ENCODE measurements around the gene CHCHD6. TPM values are rescaled to one million over a fixed set of nuclear protein-coding genes. Genes with fewer than 3 reads are reported as not detected.

CHCHD6 gene
- total RNA-seq, 1 experiment from 2014 or later: 40.9 TPM

DNA sequence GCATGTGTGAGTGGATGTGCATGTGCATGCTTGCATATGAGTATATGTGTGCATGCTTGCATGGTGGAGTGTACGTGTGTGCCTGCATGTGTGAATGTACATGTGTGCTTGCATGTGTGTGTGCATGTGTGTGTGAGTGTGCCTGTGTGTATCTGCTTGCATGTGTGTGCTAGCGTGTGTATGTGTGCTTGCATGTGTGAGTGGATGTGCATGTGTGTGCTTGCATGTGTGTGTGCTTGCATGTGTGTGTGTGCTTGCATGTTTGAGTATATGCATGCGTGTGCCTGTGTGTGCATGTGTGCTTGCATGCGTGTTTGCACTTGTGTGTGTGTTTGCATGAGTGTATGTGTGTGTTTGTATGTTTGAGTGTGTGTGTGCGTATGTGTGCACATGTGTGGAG lies 274.3 kb downstream of the CHCHD6 start (continued):
- TF ChIP-seq, protein P1, sequence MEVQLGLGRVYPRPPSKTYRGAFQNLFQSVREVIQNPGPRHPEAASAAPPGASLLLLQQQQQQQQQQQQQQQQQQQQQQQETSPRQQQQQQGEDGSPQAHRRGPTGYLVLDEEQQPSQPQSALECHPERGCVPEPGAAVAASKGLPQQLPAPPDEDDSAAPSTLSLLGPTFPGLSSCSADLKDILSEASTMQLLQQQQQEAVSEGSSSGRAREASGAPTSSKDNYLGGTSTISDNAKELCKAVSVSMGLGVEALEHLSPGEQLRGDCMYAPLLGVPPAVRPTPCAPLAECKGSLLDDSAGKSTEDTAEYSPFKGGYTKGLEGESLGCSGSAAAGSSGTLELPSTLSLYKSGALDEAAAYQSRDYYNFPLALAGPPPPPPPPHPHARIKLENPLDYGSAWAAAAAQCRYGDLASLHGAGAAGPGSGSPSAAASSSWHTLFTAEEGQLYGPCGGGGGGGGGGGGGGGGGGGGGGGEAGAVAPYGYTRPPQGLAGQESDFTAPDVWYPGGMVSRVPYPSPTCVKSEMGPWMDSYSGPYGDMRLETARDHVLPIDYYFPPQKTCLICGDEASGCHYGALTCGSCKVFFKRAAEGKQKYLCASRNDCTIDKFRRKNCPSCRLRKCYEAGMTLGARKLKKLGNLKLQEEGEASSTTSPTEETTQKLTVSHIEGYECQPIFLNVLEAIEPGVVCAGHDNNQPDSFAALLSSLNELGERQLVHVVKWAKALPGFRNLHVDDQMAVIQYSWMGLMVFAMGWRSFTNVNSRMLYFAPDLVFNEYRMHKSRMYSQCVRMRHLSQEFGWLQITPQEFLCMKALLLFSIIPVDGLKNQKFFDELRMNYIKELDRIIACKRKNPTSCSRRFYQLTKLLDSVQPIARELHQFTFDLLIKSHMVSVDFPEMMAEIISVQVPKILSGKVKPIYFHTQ (CRISPR knock-in tag; IDR thresholded peaks at IDR 0.05): no peak
- TF ChIP-seq, protein P2, sequence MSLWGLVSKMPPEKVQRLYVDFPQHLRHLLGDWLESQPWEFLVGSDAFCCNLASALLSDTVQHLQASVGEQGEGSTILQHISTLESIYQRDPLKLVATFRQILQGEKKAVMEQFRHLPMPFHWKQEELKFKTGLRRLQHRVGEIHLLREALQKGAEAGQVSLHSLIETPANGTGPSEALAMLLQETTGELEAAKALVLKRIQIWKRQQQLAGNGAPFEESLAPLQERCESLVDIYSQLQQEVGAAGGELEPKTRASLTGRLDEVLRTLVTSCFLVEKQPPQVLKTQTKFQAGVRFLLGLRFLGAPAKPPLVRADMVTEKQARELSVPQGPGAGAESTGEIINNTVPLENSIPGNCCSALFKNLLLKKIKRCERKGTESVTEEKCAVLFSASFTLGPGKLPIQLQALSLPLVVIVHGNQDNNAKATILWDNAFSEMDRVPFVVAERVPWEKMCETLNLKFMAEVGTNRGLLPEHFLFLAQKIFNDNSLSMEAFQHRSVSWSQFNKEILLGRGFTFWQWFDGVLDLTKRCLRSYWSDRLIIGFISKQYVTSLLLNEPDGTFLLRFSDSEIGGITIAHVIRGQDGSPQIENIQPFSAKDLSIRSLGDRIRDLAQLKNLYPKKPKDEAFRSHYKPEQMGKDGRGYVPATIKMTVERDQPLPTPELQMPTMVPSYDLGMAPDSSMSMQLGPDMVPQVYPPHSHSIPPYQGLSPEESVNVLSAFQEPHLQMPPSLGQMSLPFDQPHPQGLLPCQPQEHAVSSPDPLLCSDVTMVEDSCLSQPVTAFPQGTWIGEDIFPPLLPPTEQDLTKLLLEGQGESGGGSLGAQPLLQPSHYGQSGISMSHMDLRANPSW (CRISPR knock-in tag; conservative IDR thresholded peaks at IDR 0.05; ENCODE audit: low read depth): no peak
- TF ChIP-seq, protein P3, sequence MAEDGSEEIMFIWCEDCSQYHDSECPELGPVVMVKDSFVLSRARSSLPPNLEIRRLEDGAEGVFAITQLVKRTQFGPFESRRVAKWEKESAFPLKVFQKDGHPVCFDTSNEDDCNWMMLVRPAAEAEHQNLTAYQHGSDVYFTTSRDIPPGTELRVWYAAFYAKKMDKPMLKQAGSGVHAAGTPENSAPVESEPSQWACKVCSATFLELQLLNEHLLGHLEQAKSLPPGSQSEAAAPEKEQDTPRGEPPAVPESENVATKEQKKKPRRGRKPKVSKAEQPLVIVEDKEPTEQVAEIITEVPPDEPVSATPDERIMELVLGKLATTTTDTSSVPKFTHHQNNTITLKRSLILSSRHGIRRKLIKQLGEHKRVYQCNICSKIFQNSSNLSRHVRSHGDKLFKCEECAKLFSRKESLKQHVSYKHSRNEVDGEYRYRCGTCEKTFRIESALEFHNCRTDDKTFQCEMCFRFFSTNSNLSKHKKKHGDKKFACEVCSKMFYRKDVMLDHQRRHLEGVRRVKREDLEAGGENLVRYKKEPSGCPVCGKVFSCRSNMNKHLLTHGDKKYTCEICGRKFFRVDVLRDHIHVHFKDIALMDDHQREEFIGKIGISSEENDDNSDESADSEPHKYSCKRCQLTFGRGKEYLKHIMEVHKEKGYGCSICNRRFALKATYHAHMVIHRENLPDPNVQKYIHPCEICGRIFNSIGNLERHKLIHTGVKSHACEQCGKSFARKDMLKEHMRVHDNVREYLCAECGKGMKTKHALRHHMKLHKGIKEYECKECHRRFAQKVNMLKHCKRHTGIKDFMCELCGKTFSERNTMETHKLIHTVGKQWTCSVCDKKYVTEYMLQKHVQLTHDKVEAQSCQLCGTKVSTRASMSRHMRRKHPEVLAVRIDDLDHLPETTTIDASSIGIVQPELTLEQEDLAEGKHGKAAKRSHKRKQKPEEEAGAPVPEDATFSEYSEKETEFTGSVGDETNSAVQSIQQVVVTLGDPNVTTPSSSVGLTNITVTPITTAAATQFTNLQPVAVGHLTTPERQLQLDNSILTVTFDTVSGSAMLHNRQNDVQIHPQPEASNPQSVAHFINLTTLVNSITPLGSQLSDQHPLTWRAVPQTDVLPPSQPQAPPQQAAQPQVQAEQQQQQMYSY (CRISPR knock-in tag; IDR thresholded peaks at IDR 0.05): no peak

DNA sequence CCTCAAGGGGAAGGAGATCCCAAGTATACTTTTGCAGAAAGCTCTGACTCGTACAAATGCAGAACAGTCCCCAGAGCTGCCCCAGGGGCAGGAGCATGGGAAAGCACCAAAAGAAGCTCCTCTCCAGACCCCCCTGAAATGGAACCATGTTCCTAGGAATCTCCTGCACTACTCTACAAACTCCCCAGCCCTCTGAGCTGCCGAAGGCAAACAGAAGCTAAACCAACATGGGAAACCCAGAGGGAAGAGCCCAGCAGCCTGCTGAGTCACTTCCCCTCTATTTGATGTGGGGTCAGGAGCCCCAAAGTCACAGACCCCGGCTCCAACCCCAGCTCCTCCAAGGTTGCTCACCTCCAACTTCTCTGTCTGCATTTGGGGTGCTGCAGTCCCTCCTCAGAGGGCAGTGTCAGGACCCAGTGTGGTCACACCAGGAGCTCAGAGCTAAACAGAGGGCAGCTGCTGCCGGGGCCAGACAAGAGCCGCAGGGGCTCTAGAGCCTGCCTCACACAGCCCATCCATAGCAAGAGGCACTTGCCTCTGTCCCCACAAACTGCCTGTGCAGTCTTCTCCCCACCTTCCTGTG lies 275.1 kb downstream of the CHCHD6 start:
- no peak for DNase-seq (ENCODE audit: low spot score)
- peaks cover 16% of the 10 kb centered on the region for H3K9me3 Mint-ChIP-seq
- H3K27ac Mint-ChIP-seq: no peak overlapping the region
- no peak overlapping the region for H3K4me3 Mint-ChIP-seq
- POLR2A ChIA-PET: no interaction called here
- CTCF ChIA-PET: interaction anchor here (0.8 to 1.3 kb wide), 3 partner anchors 23 to 228 kb away, joined by 3 to 5 read pairs (median 4); no protein-coding TSS in a partner anchor
- H3K4me1 Mint-ChIP-seq: peaks cover 7% of the 10 kb centered on the region
- TF ChIP-seq SMAD4 (CRISPR knock-in tag; IDR thresholded peaks at IDR 0.05): no peak
- TF ChIP-seq, protein P4, sequence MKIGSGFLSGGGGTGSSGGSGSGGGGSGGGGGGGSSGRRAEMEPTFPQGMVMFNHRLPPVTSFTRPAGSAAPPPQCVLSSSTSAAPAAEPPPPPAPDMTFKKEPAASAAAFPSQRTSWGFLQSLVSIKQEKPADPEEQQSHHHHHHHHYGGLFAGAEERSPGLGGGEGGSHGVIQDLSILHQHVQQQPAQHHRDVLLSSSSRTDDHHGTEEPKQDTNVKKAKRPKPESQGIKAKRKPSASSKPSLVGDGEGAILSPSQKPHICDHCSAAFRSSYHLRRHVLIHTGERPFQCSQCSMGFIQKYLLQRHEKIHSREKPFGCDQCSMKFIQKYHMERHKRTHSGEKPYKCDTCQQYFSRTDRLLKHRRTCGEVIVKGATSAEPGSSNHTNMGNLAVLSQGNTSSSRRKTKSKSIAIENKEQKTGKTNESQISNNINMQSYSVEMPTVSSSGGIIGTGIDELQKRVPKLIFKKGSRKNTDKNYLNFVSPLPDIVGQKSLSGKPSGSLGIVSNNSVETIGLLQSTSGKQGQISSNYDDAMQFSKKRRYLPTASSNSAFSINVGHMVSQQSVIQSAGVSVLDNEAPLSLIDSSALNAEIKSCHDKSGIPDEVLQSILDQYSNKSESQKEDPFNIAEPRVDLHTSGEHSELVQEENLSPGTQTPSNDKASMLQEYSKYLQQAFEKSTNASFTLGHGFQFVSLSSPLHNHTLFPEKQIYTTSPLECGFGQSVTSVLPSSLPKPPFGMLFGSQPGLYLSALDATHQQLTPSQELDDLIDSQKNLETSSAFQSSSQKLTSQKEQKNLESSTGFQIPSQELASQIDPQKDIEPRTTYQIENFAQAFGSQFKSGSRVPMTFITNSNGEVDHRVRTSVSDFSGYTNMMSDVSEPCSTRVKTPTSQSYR (CRISPR knock-in tag; IDR thresholded peaks at IDR 0.05): no peak
- no peak for TF ChIP-seq ZNF121 (CRISPR knock-in tag; IDR thresholded peaks at IDR 0.05)
- TF ChIP-seq TEAD4 (CRISPR knock-in tag; IDR thresholded peaks at IDR 0.05): no peak
- TF ChIP-seq, protein P5, sequence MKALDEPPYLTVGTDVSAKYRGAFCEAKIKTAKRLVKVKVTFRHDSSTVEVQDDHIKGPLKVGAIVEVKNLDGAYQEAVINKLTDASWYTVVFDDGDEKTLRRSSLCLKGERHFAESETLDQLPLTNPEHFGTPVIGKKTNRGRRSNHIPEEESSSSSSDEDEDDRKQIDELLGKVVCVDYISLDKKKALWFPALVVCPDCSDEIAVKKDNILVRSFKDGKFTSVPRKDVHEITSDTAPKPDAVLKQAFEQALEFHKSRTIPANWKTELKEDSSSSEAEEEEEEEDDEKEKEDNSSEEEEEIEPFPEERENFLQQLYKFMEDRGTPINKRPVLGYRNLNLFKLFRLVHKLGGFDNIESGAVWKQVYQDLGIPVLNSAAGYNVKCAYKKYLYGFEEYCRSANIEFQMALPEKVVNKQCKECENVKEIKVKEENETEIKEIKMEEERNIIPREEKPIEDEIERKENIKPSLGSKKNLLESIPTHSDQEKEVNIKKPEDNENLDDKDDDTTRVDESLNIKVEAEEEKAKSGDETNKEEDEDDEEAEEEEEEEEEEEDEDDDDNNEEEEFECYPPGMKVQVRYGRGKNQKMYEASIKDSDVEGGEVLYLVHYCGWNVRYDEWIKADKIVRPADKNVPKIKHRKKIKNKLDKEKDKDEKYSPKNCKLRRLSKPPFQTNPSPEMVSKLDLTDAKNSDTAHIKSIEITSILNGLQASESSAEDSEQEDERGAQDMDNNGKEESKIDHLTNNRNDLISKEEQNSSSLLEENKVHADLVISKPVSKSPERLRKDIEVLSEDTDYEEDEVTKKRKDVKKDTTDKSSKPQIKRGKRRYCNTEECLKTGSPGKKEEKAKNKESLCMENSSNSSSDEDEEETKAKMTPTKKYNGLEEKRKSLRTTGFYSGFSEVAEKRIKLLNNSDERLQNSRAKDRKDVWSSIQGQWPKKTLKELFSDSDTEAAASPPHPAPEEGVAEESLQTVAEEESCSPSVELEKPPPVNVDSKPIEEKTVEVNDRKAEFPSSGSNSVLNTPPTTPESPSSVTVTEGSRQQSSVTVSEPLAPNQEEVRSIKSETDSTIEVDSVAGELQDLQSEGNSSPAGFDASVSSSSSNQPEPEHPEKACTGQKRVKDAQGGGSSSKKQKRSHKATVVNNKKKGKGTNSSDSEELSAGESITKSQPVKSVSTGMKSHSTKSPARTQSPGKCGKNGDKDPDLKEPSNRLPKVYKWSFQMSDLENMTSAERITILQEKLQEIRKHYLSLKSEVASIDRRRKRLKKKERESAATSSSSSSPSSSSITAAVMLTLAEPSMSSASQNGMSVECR (CRISPR knock-in tag; IDR thresholded peaks at IDR 0.05; ENCODE audit: borderline replicate concordance): no peak
- TF ChIP-seq, protein P6, sequence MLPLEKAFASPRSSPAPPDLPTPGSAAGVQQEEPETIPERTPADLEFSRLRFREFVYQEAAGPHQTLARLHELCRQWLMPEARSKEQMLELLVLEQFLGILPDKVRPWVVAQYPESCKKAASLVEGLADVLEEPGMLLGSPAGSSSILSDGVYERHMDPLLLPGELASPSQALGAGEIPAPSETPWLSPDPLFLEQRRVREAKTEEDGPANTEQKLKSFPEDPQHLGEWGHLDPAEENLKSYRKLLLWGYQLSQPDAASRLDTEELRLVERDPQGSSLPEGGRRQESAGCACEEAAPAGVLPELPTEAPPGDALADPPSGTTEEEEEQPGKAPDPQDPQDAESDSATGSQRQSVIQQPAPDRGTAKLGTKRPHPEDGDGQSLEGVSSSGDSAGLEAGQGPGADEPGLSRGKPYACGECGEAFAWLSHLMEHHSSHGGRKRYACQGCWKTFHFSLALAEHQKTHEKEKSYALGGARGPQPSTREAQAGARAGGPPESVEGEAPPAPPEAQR (CRISPR knock-in tag; IDR thresholded peaks at IDR 0.05): no peak
- no peak for TF ChIP-seq ZNF423 (CRISPR knock-in tag; IDR thresholded peaks at IDR 0.05)
- TF ChIP-seq, protein P7, sequence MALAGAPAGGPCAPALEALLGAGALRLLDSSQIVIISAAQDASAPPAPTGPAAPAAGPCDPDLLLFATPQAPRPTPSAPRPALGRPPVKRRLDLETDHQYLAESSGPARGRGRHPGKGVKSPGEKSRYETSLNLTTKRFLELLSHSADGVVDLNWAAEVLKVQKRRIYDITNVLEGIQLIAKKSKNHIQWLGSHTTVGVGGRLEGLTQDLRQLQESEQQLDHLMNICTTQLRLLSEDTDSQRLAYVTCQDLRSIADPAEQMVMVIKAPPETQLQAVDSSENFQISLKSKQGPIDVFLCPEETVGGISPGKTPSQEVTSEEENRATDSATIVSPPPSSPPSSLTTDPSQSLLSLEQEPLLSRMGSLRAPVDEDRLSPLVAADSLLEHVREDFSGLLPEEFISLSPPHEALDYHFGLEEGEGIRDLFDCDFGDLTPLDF (CRISPR knock-in tag; IDR thresholded peaks at IDR 0.05): no peak
- no peak for TF ChIP-seq ZNF317 (CRISPR knock-in tag; IDR thresholded peaks at IDR 0.05; ENCODE audit: borderline replicate concordance, low read depth)
- TF ChIP-seq CBFB (CRISPR knock-in tag; IDR thresholded peaks at IDR 0.05; ENCODE audit: low read depth): no peak
- no peak for TF ChIP-seq FOXK1 (CRISPR knock-in tag; IDR thresholded peaks at IDR 0.05)
- TF ChIP-seq OVOL2 (CRISPR knock-in tag; IDR thresholded peaks at IDR 0.05; ENCODE audit: borderline replicate concordance): no peak
- no peak for TF ChIP-seq JAZF1 (CRISPR knock-in tag; IDR thresholded peaks at IDR 0.05)
- ATAC-seq: no peak
- H3K27me3 Mint-ChIP-seq (ENCODE audit: low read depth): peaks cover 26% of the 10 kb centered on the region
- peaks cover 6% of the 10 kb centered on the region for H3K36me3 Mint-ChIP-seq

Measured in WTC11 (cell line).